Cardiac fibroblast (primary cell): ENCODE results near the gene PRR36.

ENCODE experiments used
- DNase-seq, 2 donors: peaks; one replicate each; pipeline versions ENCODE4 v3.0.0 to v3.0.0-alpha.2; 2010; ENCODE audit warnings: low read depth in 2 of 2
- H3K4me3 ChIP-seq, 2 donors: replicated peaks in 1 of 2; 1 replicate in 1 of 2; 2 replicates in 1 of 2; pipeline ENCODE4 v1.5.1; 2011; ENCODE audit warnings: low read depth in 2 of 2, low read length in 2 of 2, mild to moderate bottlenecking in 2 of 2, moderate library complexity in 1 of 2
- TF ChIP-seq, protein P1 (sequence below): IDR thresholded peaks from one replicate; pipeline ENCODE4 v1.5.1; 2011; ENCODE audit warnings: low read depth, mild to moderate bottlenecking, low read length, inconsistent platforms

The PRR36 gene

DNA sequence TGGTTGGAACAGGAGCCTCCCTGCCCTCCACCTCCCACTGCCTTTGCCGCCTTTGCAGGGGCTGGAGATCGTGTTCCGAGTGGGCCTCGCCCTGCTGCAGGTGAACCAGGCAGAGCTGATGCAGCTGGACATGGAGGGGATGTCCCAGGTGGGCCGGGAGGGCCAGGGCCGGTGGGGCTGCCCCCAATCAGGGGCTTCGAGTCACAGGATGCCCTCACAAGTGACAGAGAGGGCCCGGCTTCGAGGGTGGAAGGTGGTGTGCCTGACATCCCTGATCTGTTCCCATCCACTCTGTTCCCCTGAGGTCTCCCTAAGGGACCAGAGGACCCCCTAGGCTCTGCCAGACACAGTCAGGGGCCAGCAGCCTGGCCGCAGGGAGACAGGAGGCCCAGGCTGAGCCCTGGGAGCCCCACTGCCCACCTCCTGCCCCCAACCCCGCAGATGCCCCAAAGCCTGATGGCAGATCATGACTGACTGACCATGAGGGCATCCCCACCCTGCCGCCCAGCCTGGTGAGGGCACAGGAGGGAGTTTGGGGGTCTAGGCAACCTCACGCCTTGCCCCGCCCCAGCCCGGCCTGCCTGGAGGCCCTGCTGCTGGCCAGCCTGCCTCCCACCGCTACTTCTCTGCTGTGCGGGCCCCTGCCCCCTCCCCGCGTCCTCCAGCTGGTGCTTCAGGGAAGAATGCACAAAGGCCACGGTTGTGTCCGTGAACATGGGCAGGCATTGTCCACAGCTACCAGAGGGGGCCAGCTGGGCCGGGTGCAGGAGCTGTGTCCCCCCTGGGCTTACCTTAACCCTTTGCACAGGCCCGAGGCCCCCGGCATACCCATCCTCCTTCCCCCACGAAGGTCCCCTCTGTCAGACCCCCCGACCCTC lies 22.3 kb downstream of the PRR36 start:
- H3K4me3 ChIP-seq: no peak overlapping the region
- no peak for DNase-seq
- TF ChIP-seq, protein P1, sequence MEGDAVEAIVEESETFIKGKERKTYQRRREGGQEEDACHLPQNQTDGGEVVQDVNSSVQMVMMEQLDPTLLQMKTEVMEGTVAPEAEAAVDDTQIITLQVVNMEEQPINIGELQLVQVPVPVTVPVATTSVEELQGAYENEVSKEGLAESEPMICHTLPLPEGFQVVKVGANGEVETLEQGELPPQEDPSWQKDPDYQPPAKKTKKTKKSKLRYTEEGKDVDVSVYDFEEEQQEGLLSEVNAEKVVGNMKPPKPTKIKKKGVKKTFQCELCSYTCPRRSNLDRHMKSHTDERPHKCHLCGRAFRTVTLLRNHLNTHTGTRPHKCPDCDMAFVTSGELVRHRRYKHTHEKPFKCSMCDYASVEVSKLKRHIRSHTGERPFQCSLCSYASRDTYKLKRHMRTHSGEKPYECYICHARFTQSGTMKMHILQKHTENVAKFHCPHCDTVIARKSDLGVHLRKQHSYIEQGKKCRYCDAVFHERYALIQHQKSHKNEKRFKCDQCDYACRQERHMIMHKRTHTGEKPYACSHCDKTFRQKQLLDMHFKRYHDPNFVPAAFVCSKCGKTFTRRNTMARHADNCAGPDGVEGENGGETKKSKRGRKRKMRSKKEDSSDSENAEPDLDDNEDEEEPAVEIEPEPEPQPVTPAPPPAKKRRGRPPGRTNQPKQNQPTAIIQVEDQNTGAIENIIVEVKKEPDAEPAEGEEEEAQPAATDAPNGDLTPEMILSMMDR: no peak

DNA sequence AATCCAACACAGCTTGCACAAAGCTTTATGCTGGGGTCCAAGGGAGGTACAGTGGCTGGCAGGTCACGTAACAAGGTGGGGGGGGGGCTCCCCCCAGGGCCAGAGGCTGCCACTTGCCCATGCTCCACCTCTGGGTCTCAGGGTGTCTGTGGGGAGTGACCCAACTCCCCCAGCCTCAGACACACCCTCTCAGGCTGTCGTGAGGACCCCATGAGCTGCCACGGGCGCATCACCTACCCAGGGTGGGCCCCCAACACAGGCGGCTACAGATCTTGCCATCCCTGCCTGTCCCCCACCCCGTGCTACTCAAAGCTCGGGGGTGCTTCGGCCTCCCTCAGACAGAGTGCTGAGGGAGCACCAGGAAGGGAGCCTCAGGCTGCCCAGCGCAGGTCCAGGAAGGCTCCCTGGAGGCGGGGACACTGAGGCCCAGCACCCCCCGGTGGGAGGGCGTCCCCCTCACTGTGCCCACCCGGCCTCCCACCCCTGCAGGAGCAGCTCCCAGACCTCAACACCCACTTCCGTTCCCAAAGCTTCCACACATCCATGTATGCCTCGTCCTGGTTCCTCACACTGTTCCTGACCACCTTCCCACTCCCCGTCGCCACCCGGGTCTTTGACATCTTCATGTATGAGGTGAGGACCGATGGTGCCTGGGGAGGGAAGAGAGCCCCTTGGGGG lies 23.1 kb downstream of the PRR36 start:
- DNase-seq: no peak
- TF ChIP-seq, protein P1: no peak
- H3K4me3 ChIP-seq: no peak overlapping the region

DNA sequence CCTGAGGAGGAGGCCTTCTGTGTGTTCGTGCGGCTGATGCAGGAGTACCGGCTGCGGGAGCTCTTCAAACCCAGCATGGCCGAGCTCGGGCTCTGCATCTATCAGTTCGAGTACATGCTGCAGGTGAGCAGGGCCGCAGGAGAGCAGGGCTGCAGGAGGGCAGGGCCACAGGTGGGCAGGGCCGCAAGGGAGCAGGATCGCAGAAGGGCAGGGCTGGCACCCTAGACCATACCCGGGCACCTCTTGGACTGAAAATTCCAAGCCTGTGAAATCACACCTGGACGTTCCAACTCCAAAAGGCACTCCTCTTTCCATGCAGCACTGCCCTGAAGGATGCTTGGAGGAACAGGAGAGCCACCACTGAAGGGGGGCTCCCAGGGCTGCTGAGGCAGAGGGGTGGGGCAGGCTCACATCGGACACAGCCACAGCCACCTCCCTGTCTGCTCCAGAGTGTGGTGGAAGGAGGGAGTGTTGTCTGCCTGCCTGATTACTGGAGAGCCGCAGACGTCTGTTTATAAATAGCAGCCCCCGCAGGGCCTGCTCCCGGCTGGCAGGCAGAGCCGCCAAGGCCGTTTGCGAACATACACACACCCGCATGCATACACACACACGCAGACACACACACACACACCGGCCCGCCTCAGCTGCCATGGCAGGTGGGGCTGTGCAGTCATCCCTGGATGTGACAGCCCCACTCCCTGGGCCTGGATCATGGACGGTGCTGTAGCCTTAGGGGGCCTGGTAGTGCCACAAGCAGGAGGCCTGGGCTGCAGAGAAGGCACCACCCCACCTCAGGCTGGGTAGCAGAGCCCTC lies 24.0 kb downstream of the PRR36 start:
- TF ChIP-seq, protein P1: no peak
- H3K4me3 ChIP-seq: no peak overlapping the region
- no peak for DNase-seq

DNA sequence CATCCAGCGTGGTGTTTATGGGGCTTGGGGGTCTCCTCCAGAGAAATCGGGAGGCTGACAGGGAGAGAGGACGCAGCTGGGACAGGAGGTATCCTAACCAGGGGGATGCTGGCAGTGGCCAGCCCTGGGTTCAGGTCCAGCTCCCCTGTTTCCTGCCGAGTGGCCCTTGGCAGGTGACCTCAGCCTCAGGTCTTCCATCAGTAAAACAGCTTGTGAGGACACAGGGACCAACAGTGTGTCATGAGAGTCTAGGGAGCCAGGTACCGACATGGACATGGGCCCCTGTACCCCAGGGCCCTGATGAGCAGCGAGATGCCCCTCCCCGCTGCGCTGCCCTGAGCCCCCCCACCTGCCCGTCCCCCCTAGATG lies 24.6 kb downstream of the PRR36 start:
- no peak for DNase-seq
- no peak overlapping the region for H3K4me3 ChIP-seq
- TF ChIP-seq, protein P1: no peak

DNA sequence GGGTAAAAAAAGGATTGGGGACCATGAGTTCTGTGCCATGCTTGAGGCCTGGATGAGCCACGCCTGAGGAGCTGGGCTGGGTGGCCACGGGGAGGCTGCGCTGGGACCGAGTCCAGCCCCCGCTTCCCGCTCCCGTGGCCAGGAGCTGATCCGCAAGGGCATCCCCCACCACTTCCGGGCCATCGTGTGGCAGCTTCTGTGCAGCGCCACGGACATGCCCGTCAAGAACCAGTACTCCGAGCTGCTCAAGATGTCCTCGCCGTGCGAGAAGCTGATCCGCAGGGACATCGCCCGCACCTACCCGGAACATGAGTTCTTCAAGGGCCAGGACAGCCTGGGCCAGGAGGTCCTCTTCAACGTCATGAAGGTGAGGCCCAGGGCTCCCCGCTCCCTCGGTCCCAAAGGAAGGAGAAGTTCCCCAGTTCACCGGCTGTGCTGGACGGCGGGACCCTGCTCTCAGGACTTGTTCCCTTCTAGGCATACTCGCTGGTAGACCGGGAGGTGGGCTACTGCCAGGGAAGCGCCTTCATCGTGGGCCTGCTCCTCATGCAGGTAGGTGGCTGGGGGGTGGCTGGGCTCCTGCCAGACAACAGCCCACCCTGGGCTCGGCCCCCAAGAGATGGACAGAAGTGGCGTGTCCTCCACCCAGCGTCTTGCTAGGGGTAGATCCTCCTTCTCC lies 25.3 kb downstream of the PRR36 start:
- TF ChIP-seq, protein P1: no peak
- DNase-seq: no peak
- H3K4me3 ChIP-seq: no peak overlapping the region

DNA sequence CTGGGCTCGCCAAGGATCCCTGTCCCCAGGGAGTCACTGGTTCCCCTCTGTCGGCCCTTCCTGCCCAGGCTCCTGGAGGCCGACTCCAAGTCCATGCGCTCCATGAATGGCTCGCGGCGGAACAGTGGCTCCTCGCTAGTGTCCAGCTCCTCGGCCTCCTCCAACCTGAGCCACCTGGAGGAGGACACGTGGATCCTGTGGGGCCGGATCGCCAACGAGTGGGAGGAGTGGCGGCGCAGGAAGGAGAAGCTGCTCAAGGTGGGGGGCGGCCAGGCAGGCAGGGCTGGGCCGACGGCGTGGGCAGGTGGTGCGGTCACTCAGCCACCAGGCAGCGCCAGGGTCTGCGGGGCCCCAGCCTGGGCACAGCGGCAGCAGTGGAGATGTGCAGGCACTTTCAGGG lies 26.5 kb downstream of the PRR36 start:
- TF ChIP-seq, protein P1: no peak
- no peak for DNase-seq
- H3K4me3 ChIP-seq: no peak overlapping the region
